Stimulated activated naive B cell treated with anti-CD40 and anti-IgM and Interleukin-4, amounts not matched to agents 10 μg/mL and 1 μg/mL and 100 μg/mL, for 72 hours (primary cell): Measurements from ENCODE around the gene DNAJC18.

Experiments
- ATAC-seq, 2 donors: fragments of 150-1000 bp; cut with Tn5 transposase; replicated peaks; 2 replicates each; pipeline ENCODE4 v1.10.0; 2021; ENCODE audit warnings: moderate library complexity in 1 of 2
- DNase-seq: peaks from one replicate; pipeline ENCODE4 v3.0.0; 2021
- H3K27ac Mint-ChIP-seq: one replicate; pipeline ENCODE4 v1.8.0; 2022; ENCODE audit warnings: mild to moderate bottlenecking, mixed read lengths
- H3K27me3 Mint-ChIP-seq, 2 donors: one replicate each; pipeline ENCODE4 v1.8.0; 2022; ENCODE audit warnings: mixed read lengths in 2 of 2
- H3K36me3 Mint-ChIP-seq, 2 donors: one replicate each; pipeline ENCODE4 v1.8.0; 2022; ENCODE audit warnings: mixed read lengths in 2 of 2, mild to moderate bottlenecking in 1 of 2
- H3K4me1 Mint-ChIP-seq, 2 donors: one replicate each; pipeline ENCODE4 v1.8.0; 2022; ENCODE audit warnings: mixed read lengths in 2 of 2, mild to moderate bottlenecking in 1 of 2
- H3K4me3 Mint-ChIP-seq, 2 donors: one replicate each; pipeline ENCODE4 v1.8.0; 2022; ENCODE audit warnings: mild to moderate bottlenecking in 2 of 2, mixed read lengths in 2 of 2, moderate library complexity in 1 of 2
- H3K9me3 Mint-ChIP-seq, 2 donors: one replicate each; pipeline ENCODE4 v1.8.0; 2022; ENCODE audit warnings: mixed read lengths in 2 of 2, mild to moderate bottlenecking in 1 of 2

Gene DNAJC18

DNA sequence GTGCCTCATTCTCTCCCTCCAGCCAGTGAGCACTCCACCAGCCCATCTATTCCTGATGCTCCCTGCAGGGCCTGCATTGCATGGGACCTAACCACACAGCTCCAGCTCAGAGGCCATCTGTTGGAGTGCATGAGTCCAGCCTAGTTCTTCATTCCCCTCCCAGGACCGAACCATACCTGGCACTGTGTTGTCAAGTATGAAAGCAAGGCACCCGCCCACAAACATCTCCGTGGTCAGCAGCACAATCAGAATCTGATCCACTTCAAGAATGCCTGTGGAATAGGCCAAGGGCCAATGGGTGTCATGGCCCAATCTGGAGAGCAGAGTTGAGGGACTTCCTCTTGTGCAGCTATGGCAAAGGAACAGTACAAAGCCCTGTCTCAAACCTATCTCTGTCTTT, 62.1 kb downstream of the DNAJC18 start:
- H3K4me3 Mint-ChIP-seq, result no peak overlapping the region
- peaks cover 21 to 35% of the 10 kb centered on the region in 2 donors for H3K36me3 Mint-ChIP-seq
- no peak for ATAC-seq
- H3K9me3 Mint-ChIP-seq, result no peaks in the 10 kb centered on the region
- no peak overlapping the region for H3K27ac Mint-ChIP-seq
- peaks cover 9 to 10% of the 10 kb centered on the region in 2 donors for H3K4me1 Mint-ChIP-seq
- H3K27me3 Mint-ChIP-seq, result no peaks in the 10 kb centered on the region
- no peak for DNase-seq

DNA sequence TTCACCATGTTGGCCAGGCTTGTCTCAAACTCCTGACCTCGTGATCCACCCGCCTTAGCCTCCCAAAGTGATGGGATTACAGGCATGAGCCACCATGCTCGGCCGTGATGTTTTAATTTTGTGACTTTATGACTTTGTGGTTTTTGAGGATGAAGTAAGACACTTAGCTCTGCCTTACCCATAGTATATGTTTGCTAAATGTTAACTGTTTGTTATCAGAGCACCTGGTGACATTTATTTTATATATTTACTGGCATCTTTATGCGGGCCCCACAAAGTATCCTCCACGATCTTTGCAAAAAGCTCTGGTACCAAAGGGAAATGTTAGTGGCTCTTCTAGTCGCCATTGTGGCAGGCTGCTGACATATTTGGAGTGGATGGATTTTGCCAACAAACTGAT, 63.0 kb downstream of the DNAJC18 start:
- H3K4me1 Mint-ChIP-seq, result peaks cover 5 to 9% of the 10 kb centered on the region in 2 donors
- ATAC-seq (no peak), DNase-seq (no peak)
- H3K36me3 Mint-ChIP-seq, result peaks cover 21 to 39% of the 10 kb centered on the region in 2 donors
- H3K4me3 Mint-ChIP-seq, result no peak overlapping the region
- H3K9me3 Mint-ChIP-seq, result no peaks in the 10 kb centered on the region
- no peak overlapping the region for H3K27ac Mint-ChIP-seq
- H3K27me3 Mint-ChIP-seq, result no peaks in the 10 kb centered on the region

DNA sequence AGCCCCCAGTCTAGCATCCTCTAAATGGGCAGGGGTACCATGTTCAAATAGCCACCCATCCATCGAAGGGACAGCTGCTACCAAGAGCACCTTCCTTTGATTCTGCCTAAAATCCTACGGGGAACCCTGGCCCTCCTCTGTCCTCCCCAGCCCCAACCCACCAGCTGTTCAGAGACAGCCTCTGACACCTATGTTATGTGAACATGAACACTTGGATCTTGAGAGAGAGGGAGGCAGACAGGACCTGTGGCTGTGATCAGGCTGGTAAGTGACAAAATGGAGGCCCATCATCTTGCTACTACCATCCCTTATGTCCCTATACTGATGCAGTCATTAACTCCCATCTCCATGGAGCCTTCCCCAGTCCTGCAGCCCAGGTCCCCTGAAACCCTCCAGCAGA, 64.4 kb downstream of the DNAJC18 start:
- H3K4me3 Mint-ChIP-seq, result no peak overlapping the region
- ATAC-seq (no peak), DNase-seq (no peak)
- H3K4me1 Mint-ChIP-seq, result peaks cover 3 to 9% of the 10 kb centered on the region in 2 donors
- H3K9me3 Mint-ChIP-seq, result no peaks in the 10 kb centered on the region
- no peaks in the 10 kb centered on the region for H3K27me3 Mint-ChIP-seq
- H3K36me3 Mint-ChIP-seq, result peaks cover 22 to 43% of the 10 kb centered on the region in 2 donors
- no peak overlapping the region for H3K27ac Mint-ChIP-seq

DNA sequence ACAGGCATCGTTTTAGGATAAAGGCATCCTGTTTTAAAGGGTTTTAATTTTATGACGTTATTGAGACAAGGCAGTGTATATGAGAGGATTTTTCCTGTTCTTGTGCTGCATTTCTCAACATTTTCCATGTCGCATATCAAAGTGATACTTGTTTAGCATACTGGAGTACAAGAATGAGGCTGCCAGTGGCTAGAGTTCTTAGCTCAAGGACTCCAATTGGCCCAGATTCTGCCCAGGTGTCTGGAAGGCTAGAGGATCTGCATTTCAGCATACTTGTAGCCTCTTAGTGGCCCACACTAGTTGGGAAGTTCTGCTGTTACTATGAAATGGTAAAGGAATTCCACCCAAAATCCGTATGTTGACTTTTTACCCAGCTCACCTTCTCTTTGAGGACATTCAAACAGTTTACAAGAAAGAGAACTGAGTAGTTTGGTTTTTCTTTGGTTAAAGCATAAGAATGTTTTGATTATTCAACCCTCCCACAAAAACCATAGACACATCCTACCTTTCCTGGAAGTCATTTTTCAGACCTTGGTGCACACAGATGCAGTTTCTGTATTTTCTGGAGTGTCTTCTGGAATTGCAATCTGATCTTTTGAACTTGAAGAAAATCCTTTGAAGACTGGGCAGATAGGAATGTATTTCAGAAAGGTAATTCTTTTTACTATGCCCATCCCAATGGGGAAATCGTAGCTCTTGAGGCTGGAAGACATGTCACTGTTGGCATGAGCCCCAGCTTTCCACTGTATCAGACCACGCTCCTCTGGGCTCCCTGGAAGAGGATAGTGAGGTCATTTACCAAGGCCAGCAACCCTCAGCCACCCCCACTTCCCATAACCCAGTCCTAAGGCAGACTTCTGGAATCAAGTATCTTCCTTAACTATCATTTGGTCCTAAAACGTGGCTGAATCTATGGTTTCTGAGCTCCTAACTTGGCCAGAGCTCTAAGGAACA, 67.6 kb downstream of the DNAJC18 start:
- no peaks in the 10 kb centered on the region for H3K9me3 Mint-ChIP-seq
- no peak overlapping the region for H3K27ac Mint-ChIP-seq
- no peak for DNase-seq
- H3K4me1 Mint-ChIP-seq, result peaks cover 0 to 4% of the 10 kb centered on the region in 2 donors
- H3K27me3 Mint-ChIP-seq, result no peaks in the 10 kb centered on the region
- no peak for ATAC-seq
- no peak overlapping the region for H3K4me3 Mint-ChIP-seq
- H3K36me3 Mint-ChIP-seq, result peaks cover 21 to 32% of the 10 kb centered on the region in 2 donors

DNA sequence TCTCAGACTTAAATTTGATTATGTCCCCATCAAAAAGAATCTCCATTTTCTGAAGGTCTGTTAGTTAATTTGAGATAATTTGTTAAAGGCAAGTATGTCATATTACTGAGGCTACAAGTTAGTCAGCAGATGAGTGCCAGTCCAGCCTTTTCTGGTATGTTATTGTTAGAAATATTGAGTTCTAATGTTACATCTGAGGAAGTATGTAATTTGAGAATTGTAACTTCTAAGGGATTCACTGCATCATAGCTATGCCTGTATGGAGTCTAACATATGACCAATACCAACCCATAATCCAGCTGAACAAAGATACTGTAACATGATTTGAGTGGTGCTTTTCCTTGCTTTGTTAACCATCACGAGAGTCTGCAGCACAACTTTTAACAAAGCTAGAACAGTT, 70.1 kb downstream of the DNAJC18 start:
- no peak overlapping the region for H3K4me3 Mint-ChIP-seq
- H3K27me3 Mint-ChIP-seq, result no peaks in the 10 kb centered on the region
- DNase-seq (no peak), ATAC-seq (no peak)
- H3K36me3 Mint-ChIP-seq, result peaks cover 21 to 25% of the 10 kb centered on the region in 2 donors
- no peak overlapping the region for H3K27ac Mint-ChIP-seq
- H3K9me3 Mint-ChIP-seq, result no peaks in the 10 kb centered on the region
- H3K4me1 Mint-ChIP-seq, result peaks cover 0 to 4% of the 10 kb centered on the region in 2 donors

DNA sequence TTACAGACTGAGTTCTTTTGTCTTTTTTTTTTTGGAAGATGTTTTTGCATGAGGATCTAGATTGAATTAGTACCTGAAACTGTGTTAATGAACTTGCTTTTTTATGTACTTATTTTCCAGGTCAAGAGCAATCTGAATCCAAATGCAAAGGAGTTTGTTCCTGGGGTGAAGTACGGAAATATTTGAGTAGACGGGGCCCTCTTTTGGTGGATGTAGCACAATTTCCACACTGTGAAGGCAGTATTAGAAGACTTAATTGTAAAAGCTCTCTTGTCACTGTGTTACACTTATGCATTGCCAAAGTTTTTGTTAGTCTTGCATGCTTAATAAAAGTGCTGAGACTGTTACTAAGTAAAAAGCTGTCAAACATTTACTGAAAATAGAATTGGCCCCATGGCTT, 70.7 kb downstream of the DNAJC18 start:
- H3K36me3 Mint-ChIP-seq, result peaks cover 21 to 29% of the 10 kb centered on the region in 2 donors
- no peaks in the 10 kb centered on the region for H3K9me3 Mint-ChIP-seq
- peak overlapping the region; percentile 80 for H3K27ac Mint-ChIP-seq
- ATAC-seq (no peak), DNase-seq (no peak)
- no peak overlapping the region for H3K4me3 Mint-ChIP-seq
- H3K4me1 Mint-ChIP-seq, result peaks cover 3 to 4% of the 10 kb centered on the region in 2 donors
- H3K27me3 Mint-ChIP-seq, result no peaks in the 10 kb centered on the region

DNA sequence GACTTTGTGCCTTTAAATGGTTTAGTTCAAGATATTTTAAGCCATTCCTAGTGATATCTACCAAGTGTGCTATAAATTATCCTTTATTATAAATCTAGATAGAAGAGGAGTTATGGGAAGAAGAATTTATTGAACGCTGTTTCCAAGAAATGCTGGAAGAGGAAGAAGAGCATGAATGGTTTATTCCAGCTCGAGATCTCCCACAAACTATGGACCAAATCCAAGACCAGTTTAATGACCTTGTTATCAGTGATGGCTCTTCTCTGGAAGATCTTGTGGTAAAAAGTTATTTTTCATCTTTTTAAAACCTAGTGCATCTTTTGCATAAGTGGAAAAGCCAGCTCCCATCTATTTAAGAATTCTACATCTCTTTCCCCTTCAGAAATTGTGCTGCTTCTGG, 74.9 kb downstream of the DNAJC18 start:
- DNase-seq (no peak), ATAC-seq (no peak)
- Mint-ChIP-seq H3K9me3 (no peaks in the 10 kb centered on the region), H3K36me3 (peaks cover 19 to 21% of the 10 kb centered on the region in 2 donors), H3K4me3 (no peak overlapping the region), H3K4me1 (peaks cover 5 to 6% of the 10 kb centered on the region in 2 donors), H3K27ac (no peak overlapping the region), H3K27me3 (no peaks in the 10 kb centered on the region)

DNA sequence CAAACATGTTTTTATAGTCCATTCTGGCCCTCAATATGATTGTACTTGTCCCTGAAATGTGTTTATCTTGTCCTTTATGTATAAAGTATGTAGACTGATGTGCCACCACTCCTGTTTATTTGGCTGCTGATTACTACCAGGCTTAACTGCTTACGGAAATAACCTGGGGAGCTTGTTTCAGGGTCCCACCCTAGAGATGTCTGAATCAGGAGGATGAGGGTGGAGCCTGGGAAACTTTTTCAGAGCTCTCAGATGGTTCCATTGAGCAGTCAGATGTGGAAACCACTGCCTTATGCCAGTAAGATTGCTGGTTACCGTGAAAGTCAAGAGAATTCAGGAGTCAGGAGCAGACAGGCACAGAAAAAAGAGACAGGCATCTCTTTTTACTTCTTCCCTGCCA, 75.4 kb downstream of the DNAJC18 start:
- peaks cover 19 to 21% of the 10 kb centered on the region in 2 donors for H3K36me3 Mint-ChIP-seq
- no peak for ATAC-seq
- H3K4me1 Mint-ChIP-seq, result peaks cover 5 to 6% of the 10 kb centered on the region in 2 donors
- H3K9me3 Mint-ChIP-seq, result no peaks in the 10 kb centered on the region
- H3K27ac Mint-ChIP-seq, result no peak overlapping the region
- H3K27me3 Mint-ChIP-seq, result no peaks in the 10 kb centered on the region
- no peak overlapping the region for H3K4me3 Mint-ChIP-seq
- DNase-seq, result no peak

DNA sequence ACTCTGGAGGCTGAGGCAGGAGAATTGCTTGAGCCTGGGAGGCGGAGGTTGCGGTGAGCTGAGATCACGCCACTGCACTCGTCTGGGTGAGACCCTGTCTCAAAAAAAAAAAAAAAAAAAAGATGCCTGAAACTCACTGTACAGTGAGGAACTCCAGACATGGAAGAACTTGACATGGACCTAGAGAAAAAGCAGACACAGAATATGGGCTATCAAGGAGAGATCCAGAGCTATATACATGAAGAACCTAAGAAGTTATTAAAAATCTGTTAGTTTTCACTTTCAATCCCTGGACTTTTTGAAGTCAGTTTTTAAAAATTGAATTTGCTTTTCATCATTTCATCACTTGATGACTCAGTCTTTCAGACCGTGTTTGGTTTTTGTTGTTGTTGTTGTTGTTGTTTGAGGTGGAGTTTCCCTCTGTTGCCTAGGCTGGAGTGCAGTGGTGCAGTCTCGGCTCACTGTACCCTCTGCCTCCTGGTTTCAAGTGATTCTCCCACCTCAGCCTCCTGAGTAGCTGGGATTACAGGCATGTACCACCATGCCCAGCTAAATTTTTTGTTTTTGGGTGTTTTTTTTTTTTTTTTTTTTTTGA, 77.4 kb downstream of the DNAJC18 start:
- Mint-ChIP-seq H3K4me1 (peaks cover 11 to 12% of the 10 kb centered on the region in 2 donors), H3K4me3 (no peak overlapping the region), H3K9me3 (no peaks in the 10 kb centered on the region), H3K27me3 (no peaks in the 10 kb centered on the region), H3K27ac (no peak overlapping the region), H3K36me3 (peaks cover 16 to 26% of the 10 kb centered on the region in 2 donors)
- no peak for DNase-seq
- no peak for ATAC-seq

DNA sequence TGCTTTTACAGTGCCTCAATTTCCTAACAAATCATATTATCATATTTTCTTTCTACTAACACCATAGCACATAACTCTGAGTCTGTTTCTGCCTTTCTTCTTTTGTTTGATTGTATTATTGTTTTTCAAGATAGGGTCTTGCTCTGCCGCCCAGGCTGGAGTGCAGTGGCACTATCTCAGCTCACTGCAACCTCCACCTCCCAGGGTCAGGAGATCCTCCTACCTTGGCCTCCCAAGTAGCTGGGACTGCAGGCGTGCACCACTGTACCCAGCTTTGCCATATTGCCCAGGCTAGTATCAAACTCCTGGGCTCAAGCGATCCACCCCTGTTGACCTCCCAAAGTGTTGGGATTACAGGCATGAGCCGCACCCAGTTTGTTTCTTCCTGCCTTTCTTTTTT, 78.9 kb downstream of the DNAJC18 start:
- Mint-ChIP-seq H3K4me3 (no peak overlapping the region), H3K36me3 (peaks cover 13 to 26% of the 10 kb centered on the region in 2 donors), H3K4me1 (peaks cover 11 to 13% of the 10 kb centered on the region in 2 donors), H3K9me3 (no peaks in the 10 kb centered on the region), H3K27me3 (no peaks in the 10 kb centered on the region), H3K27ac (no peak overlapping the region)
- no peak for DNase-seq
- ATAC-seq, result no peak
